Measurements from ENCODE around the gene ZNF197.

The ZNF197 gene

DNA sequence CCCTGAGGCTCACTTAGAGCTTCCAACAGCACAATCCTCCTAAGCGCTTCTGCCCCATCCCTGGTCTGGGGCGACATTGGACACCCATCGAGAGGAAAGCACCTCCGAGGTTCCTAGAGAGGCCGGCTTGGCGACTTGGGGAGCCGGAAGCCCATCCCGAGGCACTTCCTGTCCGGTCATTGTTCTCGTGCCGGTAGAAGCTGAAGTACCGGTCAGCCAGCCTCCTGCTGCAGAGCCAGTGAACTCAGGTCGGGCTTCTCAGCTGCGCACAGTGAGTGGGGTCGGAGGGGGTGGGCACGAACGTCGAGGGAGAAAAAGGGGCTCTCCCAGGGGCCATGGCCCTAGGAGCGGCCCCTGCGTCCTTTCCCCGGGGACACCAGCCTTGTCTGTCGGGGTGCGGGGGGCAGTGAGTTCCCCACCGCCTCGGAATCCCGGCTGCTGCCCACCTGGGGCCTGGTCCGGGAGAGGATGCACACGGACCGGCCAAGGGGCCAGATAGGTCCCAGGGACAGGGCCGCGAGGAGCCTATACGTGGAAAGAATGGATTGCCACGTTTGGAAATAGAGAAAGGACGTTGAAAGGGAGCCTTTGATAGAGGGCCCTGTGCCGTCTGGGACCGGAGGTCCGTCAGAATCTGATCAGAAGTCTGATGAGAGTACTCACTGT is 23.9 kb downstream of the ZNF197 start, which contains the start of gene ZNF35:
TSS of gene ZNF35 (plus strand) at position 169 of the 666 bp plus-strand sequence. CDS start 2,336 bp downstream, outside the sequence.
- Histone ChIP-seq H3K27ac (peak within 1 kb of the TSS in 1 of 2 donors; percentile 65), H3K4me3 (peak within 1 kb of the TSS; percentile 79)
- DNase-seq (ENCODE audit: low spot score): peak; percentile 84
- TF ChIP-seq, protein P1, sequence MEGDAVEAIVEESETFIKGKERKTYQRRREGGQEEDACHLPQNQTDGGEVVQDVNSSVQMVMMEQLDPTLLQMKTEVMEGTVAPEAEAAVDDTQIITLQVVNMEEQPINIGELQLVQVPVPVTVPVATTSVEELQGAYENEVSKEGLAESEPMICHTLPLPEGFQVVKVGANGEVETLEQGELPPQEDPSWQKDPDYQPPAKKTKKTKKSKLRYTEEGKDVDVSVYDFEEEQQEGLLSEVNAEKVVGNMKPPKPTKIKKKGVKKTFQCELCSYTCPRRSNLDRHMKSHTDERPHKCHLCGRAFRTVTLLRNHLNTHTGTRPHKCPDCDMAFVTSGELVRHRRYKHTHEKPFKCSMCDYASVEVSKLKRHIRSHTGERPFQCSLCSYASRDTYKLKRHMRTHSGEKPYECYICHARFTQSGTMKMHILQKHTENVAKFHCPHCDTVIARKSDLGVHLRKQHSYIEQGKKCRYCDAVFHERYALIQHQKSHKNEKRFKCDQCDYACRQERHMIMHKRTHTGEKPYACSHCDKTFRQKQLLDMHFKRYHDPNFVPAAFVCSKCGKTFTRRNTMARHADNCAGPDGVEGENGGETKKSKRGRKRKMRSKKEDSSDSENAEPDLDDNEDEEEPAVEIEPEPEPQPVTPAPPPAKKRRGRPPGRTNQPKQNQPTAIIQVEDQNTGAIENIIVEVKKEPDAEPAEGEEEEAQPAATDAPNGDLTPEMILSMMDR (IDR thresholded peaks at IDR 0.05): no peak

- peak overlapping the region; percentile 79 for H3K4me3 ChIP-seq
- no peak overlapping the region for H3K27ac ChIP-seq
- TF ChIP-seq, protein P1 (IDR thresholded peaks at IDR 0.05): no peak
- no peak for DNase-seq (ENCODE audit: low spot score)
Observed at GRCh38 chr3:44649709-44650108, 24.9 kb downstream of the ZNF197 start.

- Histone ChIP-seq H3K4me3 (no peak overlapping the region), H3K27ac (no peak overlapping the region)
- no peak for DNase-seq (ENCODE audit: low spot score)
- TF ChIP-seq, protein P1 (IDR thresholded peaks at IDR 0.05): no peak
Observed at GRCh38 chr3:44654039-44654438, 29.2 kb downstream of the ZNF197 start.

GRCh38 chr3:44659015-44659414 is 34.2 kb downstream of the ZNF197 start:
- TF ChIP-seq, protein P1 (IDR thresholded peaks at IDR 0.05): no peak
- H3K4me3 ChIP-seq: no peak overlapping the region
- no peak overlapping the region for H3K27ac ChIP-seq
- no peak for DNase-seq (ENCODE audit: low spot score)

DNA sequence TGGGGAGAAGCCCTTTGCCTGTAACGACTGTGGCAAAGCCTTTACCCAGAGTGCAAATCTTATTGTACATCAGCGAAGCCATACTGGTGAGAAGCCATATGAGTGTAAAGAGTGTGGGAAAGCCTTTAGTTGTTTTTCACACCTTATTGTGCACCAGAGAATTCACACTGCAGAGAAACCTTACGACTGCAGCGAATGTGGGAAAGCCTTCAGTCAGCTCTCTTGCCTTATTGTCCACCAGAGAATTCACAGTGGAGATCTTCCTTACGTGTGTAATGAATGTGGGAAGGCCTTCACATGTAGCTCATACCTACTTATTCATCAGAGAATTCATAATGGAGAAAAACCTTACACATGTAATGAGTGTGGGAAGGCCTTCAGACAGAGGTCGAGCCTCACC is 34.6 kb downstream of the ZNF197 start:
- Histone ChIP-seq H3K4me3 (no peak overlapping the region), H3K27ac (no peak overlapping the region)
- DNase-seq (ENCODE audit: low spot score): no peak
- TF ChIP-seq, protein P1 (IDR thresholded peaks at IDR 0.05): no peak

GRCh38 chr3:44661189-44661588 is 36.4 kb downstream of the ZNF197 start:
- TF ChIP-seq, protein P1 (IDR thresholded peaks at IDR 0.05): no peak
- no peak for DNase-seq (ENCODE audit: low spot score)

DNA sequence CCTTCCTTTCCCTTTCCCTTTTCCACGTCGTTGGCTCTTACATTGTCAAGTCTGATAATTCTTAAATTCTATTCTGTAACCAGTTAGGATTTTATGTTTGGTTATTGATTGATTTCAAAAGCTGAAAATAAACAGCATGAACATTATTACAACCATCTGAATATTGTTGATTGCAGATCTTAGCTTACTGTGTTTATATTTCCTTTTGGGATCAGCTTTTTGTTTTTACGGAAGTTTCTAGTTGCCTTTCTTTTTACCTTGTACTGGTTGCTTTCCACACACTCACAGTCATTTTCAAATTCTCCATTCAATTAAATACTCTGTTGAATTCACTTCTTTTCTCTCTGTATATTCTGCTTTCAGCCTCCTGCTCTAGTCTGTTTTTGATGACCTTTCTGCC is 40.3 kb downstream of the ZNF197 start:
- DNase-seq (ENCODE audit: low spot score): no peak
- TF ChIP-seq, protein P1 (IDR thresholded peaks at IDR 0.05): no peak
- H3K4me3 ChIP-seq: no peak overlapping the region
- no peak overlapping the region for H3K27ac ChIP-seq

More at GRCh38 chr3:44661189-44661588, 36.4 kb downstream of the ZNF197 start:
- Histone ChIP-seq H3K27ac (no peak overlapping the region), H3K4me3 (no peak overlapping the region)

Measured in coronary artery (tissue), 2 donors.